Measurements from ENCODE around the gene PI4KA. TPM values are rescaled to one million over a fixed set of nuclear protein-coding genes. Genes with fewer than 3 reads are reported as not detected.
A peak's percentile ranks its signal among the peaks of the same experiment; 100 is the strongest.
"Not testable (repeated sequence)": the region's sequence is repeated elsewhere in the genome, so short reads cannot be mapped to it uniquely, and the experiment has no call there.

Gene PI4KA
- total RNA-seq, 2 donors from 2014 or later: 77.3 to 82.4 TPM

DNA sequence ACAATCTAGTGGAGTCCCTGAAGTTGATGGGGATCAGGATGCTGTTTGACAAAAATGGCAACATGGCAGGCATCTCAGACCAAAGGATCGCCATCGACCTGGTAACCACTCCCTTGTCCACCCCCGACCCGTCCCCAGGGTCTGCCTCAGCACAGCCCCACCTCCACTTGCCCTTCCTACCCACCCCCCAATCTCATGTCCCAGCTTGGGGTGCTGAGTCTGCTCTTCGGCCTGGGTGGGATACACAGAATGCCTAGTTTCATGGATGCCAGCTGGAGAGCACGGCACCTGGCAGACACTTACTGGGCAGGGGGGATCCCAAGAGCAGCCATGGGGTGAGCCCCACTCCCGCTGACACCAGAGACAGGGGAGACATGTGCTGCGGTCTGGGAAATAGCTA is 72.6 kb downstream of the PI4KA start:
- intact Hi-C loops (cut with DNase I, micrococcal nuclease): no loop called here
- ATAC-seq: no peak
- no peak for DNase-seq

DNA sequence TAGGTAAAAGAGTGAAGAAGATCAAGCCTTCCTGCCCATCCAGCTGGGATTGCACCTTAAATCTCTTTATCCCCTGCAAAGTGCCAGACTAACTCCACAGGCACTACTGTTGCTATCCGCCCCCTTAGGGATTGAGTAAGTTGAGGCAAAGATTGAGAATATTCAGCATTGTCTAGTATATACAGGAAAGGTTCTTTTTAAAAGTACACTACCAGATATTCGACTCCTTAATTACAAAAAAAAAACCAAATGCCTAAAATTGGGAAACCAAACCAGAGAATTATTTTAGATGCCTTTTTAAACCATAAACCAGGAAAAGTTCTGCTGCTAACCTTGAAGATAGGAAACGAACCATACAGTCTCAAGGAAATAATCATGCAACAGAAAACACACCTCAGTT is 73.2 kb downstream of the PI4KA start:
- no peak for ATAC-seq
- no peak for DNase-seq
- intact Hi-C loops (cut with DNase I, micrococcal nuclease): no loop called here

DNA sequence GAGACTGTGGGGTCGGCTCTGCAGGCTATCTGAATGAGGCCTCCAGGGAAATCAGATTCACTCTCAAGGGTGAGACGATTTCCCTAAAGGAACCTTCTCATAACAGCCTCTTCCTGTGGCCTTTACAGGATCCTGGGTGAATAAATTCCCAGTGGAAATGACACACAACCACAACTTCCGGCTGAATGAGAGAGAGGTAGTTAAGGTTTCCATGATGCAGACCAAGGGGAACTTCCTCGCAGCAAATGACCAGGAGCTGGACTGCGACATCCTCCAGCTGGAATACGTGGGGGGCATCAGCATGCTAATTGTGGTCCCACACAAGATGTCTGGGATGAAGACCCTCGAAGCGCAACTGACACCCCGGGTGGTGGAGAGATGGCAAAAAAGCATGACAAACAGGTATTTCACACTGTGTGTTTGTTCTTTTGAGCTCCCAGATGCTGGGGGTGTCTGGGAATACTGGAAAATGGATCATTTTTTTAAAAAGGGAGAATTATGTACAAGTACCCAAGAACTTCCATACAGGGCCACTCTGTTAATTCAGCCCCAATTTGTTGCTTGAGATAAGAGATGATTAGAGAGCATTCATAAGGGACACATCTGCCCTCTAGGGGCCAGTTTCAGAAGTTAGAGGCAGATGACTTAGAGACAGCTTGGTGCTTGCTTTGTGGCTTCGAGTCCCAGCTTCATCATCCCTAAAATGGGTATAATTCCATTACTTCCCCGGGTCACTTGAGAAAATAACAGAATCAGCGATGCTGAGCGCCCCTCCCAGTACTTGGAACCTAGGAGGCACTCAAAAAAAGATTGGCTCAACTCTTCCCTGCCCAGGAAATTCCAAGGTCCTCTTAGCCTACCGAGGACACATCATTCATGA is 74.5 kb downstream of the PI4KA start:
- ATAC-seq (peak; percentile 78), DNase-seq (peak in 1 of 2 donors; percentile 59)
- intact Hi-C loops (cut with DNase I, micrococcal nuclease): no loop called here

DNA sequence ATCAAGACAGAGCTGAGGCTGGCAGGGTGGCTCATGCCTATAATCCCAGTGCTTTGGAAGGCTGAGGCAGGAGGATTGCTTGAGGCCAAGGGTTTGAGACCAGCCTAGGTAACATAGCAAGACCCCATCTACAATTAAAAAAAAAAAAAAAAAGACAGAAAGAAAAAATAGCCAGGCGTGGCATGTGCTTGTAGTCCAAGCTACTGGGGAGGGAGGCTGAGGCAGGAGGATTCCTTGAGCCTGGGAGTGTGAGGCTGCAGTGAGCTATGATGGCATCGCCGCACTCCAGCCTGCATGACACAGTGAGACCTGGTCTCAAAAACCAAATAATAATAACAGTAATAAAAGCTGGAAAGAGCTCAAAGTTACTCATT is 75.3 kb downstream of the PI4KA start:
- ATAC-seq (no peak), DNase-seq (no peak)

GRCh38 chr22:20782596-20783299 is 75.9 kb downstream of the PI4KA start:
- intact Hi-C loops (cut with DNase I, micrococcal nuclease): no loop called here
- DNase-seq (no peak), ATAC-seq (no peak)

More for the DNA sequence above, 75.3 kb downstream of the PI4KA start:
- intact Hi-C loops (cut with DNase I, micrococcal nuclease): no loop called here

DNA sequence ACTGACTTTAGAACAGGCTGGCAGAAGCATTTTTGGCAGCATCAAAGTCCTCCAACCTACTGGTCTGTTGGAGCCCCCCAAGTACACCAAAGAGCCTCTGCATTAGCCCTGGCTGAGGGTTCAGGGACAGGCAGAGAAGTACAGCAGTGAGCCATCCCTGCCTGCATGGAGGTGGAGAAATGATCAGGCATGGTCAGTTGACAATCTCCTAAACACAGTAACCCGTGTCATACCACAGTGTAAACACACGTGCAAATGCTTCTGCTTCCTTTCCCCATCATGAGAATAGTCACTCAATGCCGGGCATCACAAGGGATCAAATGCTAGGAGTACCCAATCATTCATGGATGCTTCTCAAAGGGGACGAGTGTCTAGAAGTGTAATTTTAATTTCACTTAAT is 76.5 kb downstream of the PI4KA start:
- ATAC-seq: no peak
- intact Hi-C loops (cut with DNase I, micrococcal nuclease): no loop called here
- no peak for DNase-seq

- DNase-seq (no peak), ATAC-seq (no peak)
- intact Hi-C loops (cut with DNase I, micrococcal nuclease): no loop called here
These were observed 77.2 kb downstream of the PI4KA start for GRCh38 chr22:20781272-20781990.

GRCh38 chr22:20779818-20780158 is 78.8 kb downstream of the PI4KA start:
- DNase-seq (no peak), ATAC-seq (no peak)
- intact Hi-C loops (cut with DNase I, micrococcal nuclease): no loop called here

DNA sequence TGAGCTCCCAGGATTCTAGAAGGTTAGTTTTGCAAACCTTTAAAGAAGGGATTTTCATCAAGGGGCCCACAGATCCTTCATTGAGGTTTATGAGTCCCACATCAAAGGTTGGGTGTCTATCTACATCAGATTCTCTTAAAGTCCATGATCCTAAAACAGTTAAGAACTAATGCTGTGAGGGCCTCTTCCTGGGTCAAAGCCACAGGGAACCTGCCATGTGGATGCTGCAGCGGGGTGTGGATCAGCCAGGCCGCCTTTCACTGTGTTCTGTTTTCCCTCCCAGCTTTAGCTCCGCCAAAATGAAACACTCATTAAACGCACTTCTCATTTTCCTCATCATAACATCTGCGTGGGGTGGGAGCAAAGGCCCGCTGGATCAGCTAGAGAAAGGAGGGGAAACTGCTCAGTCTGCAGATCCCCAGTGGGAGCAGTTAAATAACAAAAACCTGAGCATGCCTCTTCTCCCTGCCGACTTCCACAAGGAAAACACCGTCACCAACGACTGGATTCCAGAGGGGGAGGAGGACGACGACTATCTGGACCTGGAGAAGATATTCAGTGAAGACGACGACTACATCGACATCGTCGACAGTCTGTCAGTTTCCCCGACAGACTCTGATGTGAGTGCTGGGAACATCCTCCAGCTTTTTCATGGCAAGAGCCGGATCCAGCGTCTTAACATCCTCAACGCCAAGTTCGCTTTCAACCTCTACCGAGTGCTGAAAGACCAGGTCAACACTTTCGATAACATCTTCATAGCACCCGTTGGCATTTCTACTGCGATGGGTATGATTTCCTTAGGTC is 79.4 kb downstream of the PI4KA start:
- ATAC-seq: no peak
- intact Hi-C loops (cut with DNase I, micrococcal nuclease): no loop called here

DNA sequence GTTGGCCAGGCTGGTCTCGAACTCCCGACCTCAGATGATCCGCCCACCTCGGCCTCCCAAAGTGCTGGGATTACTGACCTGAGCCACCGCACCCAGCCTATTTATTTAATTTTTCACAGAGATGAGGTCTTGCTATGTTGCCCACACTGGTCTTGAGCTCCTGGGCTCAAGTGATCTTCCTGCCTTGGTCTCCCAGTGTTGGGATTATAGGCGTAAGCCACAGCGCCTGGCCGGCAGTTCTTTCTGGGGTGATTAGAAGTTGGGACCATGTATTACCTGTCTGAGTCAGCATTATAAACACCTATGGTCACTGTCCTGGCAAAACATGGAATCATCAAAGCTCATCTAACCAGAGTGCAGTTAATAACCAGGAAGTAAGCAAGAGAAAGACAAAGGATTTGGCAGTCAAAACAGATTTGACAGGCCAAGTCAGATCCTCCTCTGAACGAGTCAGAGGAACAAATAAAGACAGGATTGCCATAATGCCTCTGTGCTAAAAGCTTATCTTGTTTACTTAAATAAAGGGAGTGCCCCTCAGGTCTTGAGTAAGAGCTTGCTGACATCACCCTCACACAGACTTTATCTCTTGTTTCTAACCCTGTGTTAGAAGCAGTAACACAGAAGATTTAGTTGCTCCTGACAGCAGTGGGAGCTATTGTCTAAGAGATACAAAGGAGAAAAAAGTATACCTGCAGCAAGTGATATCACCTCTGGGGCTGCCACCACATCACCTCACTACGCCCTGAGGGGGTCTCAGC is 81.0 kb downstream of the PI4KA start:
- intact Hi-C loops (cut with DNase I, micrococcal nuclease): no loop called here
- DNase-seq: peak in 1 of 2 donors; percentile 22
- peak; percentile 97 for ATAC-seq

More for the DNA sequence above, 79.4 kb downstream of the PI4KA start:
- no peak for DNase-seq

DNA sequence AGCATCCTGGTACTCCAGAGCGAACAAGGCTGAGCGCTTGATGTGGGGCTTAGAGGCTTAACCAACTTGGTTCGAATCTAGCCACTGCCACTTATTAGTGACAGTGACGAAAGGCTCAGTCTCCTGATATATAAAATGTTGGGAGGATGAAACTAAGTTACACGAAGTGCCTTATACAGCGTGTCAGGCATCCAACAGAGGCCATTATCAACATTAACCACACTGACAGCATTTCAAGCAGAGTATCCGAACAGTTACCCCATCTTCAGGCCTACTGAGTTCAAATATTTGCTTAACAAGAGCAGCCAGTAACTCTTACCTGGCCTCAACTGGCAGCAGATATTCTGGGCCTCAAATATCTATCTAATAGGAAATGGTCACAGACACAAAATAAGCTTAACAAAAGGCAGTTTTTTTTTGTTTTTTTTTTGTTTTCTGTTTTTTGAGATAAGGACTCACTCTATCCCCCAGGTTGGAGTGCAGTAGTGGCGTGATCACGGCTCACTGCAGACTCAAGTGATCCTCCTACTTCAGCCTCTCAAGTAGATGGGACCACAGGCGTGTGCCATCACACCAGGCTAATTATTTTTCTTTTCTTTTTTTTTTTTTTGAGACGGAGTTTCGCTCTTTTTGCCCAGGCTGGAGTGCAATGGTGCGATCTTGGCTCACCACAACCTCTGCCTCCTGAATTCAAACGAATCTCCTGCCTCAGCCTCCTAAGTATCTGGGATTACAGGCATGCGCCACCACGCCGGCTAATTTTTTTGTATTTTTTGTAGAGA is 81.8 kb downstream of the PI4KA start:
- ATAC-seq (no peak), DNase-seq (no peak)
- intact Hi-C loops (cut with DNase I, micrococcal nuclease): no loop called here

DNA sequence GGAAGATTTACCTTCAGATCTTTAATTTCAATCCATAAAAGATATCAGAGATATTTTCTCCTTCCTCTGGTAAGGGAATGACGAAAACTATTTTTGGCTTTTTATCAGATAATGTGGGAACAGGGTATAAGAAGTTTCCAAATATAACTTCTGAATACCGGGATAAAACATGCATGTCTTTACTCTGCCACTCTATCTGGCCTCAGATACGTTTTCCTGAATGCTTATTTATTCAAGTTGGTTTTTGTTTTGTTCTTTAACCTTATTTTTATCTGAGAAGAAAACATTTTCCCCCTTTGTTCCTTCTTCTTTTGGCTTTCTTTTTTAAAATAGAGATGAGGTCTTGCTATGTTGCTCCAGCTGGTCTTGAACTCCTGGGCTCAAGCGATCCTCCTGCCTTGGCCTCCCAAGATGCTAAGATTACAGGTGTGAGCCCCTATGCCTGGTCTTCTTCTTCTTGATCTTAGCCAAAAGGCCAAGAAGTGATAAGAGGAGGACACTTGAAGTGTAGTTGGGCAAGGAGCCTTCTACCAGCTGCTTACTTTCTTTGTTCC is 83.2 kb downstream of the PI4KA start:
- intact Hi-C loops (cut with DNase I, micrococcal nuclease): no loop called here

DNA sequence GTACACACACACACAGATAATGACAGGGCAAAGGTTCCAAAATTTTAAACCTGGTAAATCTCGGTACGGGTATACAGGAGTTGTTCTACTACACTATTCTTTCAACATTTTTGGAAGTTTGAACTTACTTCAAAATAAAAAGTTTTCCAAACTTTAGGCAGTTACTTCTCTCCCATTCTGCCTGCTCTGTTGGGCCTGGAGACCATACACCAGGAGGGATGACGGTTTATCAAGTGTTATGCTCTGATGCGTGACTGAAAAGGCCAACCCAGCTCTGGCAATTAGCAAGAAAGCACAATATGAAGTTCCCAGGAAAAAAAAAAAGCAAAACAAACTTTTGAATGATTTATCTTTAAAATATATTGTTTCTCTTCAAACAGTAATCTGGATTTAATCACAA is 83.7 kb downstream of the PI4KA start:
- no peak for DNase-seq
- no peak for ATAC-seq
- intact Hi-C loops (cut with DNase I, micrococcal nuclease): no loop called here

More for the DNA sequence above, 83.2 kb downstream of the PI4KA start:
- no peak for ATAC-seq
- DNase-seq: no peak

DNA sequence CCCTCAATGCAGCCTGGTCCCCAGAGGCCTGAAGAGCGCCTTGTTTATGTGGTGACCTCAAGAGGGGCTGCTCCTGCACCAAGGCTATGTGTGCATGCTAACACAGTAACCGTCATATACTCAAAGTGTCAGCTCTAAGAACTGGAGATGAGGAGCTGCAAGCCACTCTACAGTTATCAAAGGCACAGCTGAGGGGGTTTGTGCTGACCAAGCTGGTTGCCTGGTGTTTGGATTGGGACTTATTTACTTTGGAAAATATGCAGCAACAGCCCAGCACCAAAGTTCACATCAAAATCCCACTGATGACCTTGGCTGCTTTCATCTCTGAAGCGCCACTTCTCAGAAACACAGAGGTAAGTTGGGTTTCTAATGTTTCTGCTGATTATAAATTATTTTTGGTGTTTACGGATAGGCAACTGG is 84.8 kb downstream of the PI4KA start, which contains the start of gene SERPIND1:
Gene SERPIND1 (plus strand): TSS at position 321 of the 420 bp plus-strand sequence. CDS start 5,200 bp downstream, outside the sequence.
- intact Hi-C loops (cut with DNase I, micrococcal nuclease): no loop called here
- DNase-seq (no peak), ATAC-seq (no peak)

- DNase-seq (no peak), ATAC-seq (no peak)
- intact Hi-C loops (cut with DNase I, micrococcal nuclease): no loop called here
These were observed 86.5 kb downstream of the PI4KA start for GRCh38 chr22:20771918-20772625.

- DNase-seq; intact Hi-C loops (cut with DNase I, micrococcal nuclease); ATAC-seq: not testable (repeated sequence)
These were observed 89.2 kb downstream of the PI4KA start for GRCh38 chr22:20769496-20769826.

DNA sequence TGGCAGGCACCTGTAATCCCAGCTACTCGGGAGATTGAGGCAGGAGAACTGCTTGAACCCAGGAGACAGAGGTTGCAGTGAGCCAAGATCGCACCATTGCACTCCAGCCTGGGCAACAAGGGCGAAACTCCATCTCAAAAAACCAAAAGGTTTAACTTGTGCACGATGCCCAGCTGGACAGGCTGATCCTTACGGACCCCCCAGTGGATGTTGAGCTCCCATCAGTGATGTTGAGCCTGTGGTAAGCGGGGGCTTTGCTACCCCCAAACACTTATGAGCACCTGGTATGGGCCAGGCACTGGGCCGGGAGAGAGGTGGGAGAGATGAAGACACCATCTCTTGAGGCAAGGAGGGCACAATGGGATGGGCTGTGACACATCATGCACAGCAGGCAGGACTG is 92.1 kb downstream of the PI4KA start:
- ATAC-seq: no peak
- intact Hi-C loops (cut with DNase I, micrococcal nuclease): no loop called here

More for the DNA sequence above, 92.1 kb downstream of the PI4KA start:
- no peak for DNase-seq

Measured in left colon (tissue), 2 donors.